HG03064 (cell line): Measurements from ENCODE around the gene DSC2.
"Not testable (repeated sequence)": the region's sequence is repeated elsewhere in the genome, so short reads cannot be mapped to it uniquely, and the experiment has no call there.

Experiments
- ATAC-seq: cut with Tn5 transposase; IDR thresholded peaks from one replicate; pipeline ENCODE4 v1.9.1; 2021; ENCODE audit warnings: low read depth; ENCODE audit not compliant: unreplicated experiment

Gene DSC2

DNA sequence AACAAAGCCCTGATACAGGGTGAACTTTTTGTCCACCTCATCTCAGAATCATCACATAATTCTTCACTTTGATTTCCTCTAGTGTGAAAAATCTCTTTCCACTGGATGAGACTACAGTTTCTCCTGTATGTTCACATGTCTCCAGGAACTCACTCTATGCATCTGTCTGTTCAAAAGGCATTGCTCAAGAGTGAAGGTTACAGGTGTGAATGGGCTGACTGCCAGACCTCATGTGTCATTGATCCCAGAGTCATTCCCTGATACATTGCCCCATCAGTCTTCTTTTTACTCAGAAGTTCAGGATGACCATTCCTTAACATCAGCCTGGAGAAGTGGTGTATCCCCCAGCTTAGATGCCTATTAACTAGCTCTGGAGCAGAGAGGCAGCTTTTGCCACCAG, 55.3 kb downstream of the DSC2 start:
- ATAC-seq, result no peak

DNA sequence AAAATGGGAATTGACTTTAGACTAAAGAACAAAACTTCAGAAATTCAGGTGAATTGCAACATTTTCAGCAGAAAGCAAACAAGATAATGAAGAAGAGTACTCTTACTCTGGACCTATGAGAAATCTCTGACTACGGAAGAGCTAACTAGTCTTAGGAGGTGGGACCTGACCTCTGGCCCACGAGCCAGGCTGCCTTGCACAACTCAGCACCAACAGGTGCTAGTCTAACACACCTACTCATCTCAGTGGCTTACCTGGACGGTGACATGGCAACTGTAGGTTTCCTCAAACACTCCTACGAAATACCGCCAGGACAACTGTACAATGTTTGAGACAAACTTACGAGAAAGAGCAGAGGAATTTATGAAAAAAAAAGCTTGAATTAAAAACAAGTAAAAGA, 56.6 kb downstream of the DSC2 start:
- no peak for ATAC-seq

DNA sequence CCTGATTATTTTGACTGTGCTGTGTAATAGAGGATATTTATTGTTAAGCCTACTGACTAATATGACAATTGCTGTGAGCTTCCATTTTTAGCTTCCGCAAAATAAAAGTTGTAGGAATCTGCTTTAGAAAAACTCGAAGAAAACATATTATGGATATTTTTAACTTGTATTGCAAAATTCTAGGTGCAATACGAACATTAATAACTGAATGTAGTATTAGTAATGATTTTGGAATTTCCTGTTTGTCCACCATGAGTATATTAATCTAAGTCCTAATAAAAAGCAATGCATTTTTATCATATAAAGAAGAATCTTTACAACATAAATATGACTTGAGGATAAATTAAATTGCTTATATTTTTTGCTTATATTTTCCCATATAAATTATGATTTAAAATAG, 57.3 kb downstream of the DSC2 start:
- ATAC-seq, result no peak

DNA sequence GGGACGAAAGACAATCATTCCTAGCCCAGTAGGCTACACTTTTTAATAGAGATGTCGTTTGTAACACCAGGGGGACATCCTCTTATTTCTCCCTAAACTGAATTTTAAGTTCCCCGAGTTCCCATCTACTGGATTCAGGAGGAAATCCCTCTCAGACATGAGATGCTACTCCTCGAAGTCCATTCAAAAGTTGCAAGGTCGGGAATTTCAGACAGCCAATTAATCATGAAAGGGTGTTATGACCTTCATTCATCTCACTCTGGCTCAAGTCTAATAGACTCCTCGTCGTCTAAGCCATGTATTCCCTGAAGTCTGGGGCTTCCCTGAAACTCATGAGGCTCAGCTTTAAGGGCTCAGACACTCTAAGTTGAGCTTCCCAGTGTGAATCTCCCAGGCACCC, 58.5 kb downstream of the DSC2 start:
- no peak for ATAC-seq

DNA sequence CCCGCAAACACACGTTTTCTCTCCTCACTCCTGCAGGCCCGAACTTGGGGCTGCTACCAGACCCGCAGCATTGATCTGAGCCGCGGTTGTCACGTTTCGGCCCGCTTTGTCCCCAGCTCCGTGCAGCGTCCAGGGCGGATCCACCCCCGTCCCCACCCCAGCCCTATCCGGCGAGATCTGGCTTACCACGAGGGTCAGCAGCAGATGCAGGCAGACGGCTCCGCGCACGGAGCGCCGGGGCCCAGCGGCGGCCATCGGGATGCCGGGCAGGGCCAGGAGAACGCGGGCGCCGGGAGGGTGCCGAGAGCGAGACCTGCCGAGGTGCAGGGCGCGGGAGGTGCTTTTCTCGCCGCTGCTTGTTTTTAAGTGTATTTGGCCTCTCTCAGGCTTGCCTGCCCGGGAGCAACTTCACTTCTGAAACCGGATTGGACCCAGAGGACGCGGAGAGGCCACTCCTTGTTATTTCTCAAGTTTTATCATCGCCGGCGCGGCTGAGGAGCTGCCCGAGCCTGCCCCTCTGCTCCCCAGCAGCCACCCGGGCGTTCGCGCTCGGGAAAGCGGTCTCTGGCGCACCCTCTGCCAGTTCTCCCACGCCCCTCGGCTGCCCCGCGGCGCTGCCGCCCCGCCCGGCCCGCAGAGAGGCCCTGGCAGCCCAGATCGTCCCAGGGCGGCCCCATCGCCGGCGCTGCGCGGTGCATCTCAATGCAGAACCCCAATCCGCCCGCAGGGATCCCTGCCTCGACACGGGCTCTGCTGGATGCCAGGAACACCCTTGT, 59.6 kb downstream of the DSC2 start, which contains the start of gene DSC3:
TSS of gene DSC3 (minus strand) at position 337 of the 776 bp plus-strand sequence. CDS start at position 255, 82 bp downstream.
- ATAC-seq, result no peak

DNA sequence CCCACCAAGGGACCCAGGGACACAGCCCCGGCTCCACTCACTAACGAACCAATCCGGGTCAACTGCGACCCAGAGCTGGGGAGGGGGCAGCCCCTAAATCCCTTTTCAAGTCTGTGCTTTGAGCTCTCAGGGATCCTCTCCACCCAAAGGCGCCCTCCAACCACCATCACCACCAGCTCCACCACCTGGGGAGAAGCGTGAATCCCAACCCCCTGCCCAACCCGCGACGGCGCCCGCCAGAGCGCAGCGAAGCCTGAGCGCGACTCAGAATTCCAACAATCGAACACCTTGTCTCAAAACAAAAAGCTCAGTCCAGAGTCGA, 60.2 kb downstream of the DSC2 start:
- ATAC-seq, result no peak

DNA sequence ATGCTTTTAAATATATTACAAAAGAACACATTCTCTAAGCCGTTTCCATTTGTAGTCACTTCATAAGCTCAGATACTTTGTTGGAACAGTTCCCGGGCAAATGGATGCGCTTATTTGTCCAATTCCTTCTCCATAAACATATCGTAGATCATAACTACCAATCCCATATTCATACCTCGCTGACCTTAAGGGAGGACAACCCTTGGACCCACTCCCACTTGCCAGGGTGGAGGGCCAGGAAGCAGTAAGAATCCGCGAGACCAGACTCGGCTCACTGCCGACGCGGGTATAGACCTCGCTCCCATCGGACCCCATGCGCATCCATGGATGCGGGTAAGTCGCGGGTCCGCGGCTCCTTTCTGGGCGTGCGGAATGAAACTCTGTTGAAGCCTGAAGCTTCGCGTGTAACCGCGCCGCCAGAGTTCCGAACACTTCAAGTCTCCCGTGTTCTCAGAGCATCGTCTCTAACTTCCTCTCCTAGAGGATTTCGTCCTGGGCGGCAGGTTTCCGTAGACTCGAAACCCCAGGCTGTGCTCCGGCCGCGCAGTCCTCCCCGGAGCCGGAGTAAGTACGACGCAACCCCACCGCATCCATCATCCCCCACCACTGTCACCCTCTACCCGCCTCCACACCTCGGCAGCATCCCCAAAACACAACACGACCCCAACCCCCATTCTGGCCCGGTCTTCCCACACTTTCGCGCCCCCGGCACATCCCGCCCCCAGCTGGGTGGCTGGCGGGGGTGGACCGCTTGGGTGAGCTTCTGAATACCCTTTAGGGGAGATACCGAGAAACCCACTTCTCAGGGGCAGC, 60.7 kb downstream of the DSC2 start:
- no peak for ATAC-seq

DNA sequence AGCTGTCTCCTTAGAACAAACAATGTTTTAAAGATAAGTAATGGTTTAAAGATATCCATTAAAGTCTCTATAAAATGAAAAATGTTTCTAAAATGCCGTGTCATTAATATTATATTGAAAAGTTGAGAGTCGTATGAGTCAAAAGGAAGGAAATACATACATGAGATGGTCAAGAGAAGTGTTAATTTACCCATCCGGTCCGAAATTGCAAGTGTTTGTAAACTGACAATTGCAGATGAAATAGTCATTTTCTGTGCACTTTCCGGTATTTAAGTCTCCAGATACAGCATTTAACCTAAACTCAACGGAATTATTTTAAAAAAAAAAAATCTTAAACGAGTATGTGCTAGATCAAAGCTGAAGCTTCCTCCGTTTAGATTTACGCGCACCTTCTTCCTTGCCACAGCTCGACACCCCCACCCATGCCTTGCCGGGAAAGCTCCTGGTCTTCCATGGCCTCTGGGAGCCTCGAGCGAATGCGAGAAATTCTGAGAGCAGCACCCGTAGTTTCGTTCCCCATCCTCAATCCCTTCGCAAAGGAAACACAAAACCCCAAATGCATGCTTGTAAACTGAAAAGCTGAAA, 61.4 kb downstream of the DSC2 start:
- ATAC-seq, result no peak

DNA sequence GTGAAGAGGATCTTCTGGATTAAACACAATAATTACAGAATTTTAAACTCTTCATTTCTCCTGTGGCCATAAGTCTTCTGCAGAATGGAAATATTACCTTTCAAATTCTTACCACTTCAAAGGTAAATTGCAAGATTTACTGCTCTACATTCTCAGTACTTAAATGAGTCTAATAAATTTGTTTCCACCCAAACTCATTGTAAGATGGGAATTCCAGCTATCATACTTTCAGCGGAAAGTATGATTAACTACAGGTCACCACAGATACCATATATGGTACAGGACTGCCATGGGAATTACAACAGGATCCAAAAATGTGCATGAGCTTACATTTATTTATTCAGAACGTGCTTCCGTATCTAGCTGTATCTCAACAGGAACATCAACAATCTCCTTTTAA, 62.8 kb downstream of the DSC2 start:
- no peak for ATAC-seq

DNA sequence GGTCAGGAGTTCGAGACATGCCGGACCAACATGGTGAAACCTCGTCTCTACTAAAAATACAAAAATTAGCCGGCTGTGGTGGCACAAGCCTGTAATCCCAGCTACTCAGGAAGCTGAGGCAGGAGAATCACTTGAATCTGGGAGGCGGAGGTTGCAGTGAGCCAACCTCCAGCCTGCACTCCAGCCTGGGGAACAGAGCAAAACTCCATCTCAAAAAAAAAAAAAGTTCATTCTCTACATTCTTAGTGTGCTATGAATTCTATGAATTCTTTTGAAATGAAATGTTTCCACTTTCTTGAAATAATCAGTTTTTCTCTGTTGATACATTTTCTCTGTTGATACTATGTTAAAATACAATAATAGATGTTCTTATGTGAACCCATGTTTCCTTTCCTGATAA, 64.5 kb downstream of the DSC2 start:
- ATAC-seq, result not testable (repeated sequence)

DNA sequence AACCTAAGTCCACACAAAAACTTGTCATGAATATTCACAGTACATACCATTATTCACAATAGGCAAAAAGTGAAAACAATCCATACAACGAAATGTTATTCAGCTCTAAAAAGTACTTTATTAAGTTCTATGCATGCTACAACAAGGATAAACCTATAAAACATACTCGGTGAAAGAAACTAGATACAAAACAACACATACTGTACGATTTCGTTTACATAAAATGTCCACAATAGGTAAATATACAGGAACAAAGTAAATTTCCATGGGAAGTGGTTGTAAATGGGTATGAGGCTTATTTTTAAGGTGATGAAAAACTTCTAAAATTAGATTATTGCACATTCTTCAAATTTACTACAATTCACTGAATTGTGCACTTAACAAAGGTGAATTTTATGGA, 67.7 kb downstream of the DSC2 start:
- no peak for ATAC-seq

DNA sequence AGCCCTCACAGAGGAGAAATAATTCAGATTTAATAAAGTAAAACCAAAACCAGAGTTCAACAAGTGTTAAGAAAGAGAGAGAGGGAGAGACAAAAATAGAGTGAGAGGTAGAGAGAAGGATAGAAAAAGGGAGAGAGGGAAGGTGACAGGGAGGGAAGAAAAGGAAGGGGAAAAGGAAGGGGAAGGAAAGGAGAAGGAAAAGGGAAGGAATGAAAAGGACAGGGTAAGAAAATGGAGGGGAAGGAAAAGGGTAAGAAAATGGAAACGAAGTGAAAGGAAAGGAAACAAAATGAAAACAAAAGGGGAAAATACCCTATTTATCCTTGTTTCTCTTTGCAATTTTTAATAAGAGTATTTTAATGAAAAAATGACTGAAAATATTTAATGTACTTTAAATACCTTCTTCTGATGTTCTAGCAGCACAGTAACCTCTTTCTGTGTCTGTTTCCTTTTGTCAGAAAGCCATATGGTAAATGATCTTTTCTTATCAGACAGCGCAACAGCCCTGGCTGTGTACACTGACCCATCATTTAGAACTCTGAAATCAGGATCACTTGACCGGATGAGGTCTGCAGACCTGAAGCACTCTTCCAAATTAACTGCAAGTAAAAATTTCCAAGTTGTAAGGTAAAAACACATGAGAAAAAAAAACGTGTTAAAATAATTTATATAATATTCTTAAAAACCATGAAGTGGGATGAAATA, 71.5 kb downstream of the DSC2 start:
- ATAC-seq, result no peak

DNA sequence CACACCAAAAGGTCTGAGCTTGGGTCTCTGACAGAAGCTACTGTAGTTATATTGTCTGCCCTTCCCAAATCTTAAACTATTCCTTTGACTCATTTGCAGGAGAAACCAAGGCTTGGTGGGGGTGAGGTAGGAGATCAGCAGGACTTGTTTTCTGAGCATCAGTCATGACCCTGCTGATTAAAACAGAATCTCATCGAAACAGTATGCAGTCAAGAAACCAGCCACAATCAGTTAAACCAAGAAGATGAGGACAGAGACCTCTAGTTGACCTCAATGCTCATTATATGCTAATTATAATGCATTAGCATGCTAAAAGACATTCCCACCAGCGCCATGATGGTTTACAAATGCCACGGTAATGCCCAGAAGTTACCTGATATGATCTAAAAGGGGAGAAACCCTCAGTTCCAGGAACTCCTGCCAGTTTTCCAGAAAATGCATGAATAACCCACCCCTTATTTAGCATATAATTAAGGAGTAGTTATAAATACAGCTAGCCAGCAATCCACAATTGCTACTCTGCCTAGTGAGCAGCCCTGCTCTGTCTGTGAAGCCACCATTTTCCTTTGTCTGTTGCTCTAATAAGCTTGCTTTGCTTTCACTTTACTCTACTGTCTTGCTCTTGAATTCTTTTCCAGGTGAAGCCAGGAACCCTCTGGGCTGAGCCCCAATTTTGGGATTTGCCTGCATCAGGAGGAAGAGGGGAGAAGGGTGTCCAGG, 86.3 kb downstream of the DSC2 start:
- no peak for ATAC-seq

DNA sequence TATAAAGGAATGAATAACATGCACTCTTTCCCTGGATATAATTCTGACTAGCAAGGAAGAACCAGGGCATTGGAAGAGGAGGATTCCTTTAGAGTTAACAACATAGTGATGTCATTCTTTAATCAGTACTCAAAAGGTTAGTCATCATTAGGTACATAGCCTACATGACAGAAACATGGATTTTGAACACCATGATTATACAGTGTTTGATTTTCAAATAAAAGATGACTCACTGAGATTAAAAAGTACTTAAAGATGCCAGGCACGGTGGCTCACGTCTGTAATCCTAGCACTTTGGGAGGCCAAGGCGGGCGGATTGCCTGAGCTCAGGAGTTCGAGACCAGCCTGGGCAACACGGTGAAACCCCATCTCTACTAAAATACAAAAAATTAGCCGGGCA, 90.8 kb downstream of the DSC2 start:
- ATAC-seq, result not testable (repeated sequence)

DNA sequence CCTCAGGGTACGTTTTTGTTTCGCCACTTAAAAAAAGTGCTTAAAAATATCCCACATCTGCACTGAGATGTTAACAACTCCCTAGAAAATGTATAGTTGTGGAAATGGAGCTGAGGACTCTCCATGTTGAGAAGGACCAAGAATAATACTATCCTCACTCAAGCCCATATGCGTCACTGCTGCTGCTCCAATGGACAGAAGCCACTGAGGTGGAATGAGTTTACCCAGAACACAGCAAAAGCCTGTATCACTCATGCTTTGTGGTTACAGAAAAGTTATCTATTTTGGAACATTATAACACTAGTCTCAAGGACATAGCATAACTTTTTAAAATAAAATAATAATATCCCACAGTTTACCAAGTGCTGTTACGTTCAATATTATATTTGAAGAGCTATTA, 91.6 kb downstream of the DSC2 start:
- no peak for ATAC-seq
